SU-DHL-6 (cell line): ENCODE data around the gene SLC39A11.

Experiments
- H2AFZ ChIP-seq: fragments of 200-600 bp; sonication (generic); 2 replicates; pipeline ENCODE4 v1.6.1; 2014; ENCODE audit warnings: low read depth, mild to moderate bottlenecking, moderate library complexity, mixed read lengths, antibody characterized with exemption, low read length; ENCODE audit not compliant: severe bottlenecking
- H3F3A ChIP-seq: fragments of 200-600 bp; shearing (Covaris generic); 2 replicates; pipeline ENCODE4 v1.6.0; 2016; ENCODE audit warnings: antibody characterized with exemption, mild to moderate bottlenecking; ENCODE audit not compliant: insufficient read depth
- H3K27ac ChIP-seq: fragments of 200-600 bp; sonication (generic); 2 replicates; pipeline ENCODE4 v1.5.1; 2016; ENCODE audit warnings: low read depth, mild to moderate bottlenecking, low read length, moderate library complexity, mixed read lengths
- H3K27me3 ChIP-seq: fragments of 200-600 bp; sonication (generic), shearing (Covaris generic); 2 replicates; pipeline ENCODE4 v1.6.0; 2014; ENCODE audit warnings: mild to moderate bottlenecking, low read length
- H3K36me3 ChIP-seq: fragments of 200-600 bp; sonication (generic); 2 replicates; pipeline ENCODE4 v1.6.1; 2014; ENCODE audit warnings: mild to moderate bottlenecking, low read length, mixed read lengths
- H3K4me2 ChIP-seq: fragments of 300-600, 200-600 bp; shearing (Covaris generic), sonication (generic); 2 replicates; pipeline ENCODE4 v1.6.0; 2014; ENCODE audit warnings: low read length, low read depth, mild to moderate bottlenecking; ENCODE audit not compliant: poor library complexity, severe bottlenecking
- H3K4me3 ChIP-seq: fragments of 200-600 bp; sonication (generic); 2 replicates; pipeline ENCODE4 v1.5.1; 2014; ENCODE audit warnings: antibody characterized with exemption, low read length, mild to moderate bottlenecking, mixed read lengths; ENCODE audit not compliant: insufficient read depth, poor library complexity, severe bottlenecking
- H3K79me2 ChIP-seq: fragments of 200-600 bp; sonication (generic); 2 replicates; pipeline ENCODE4 v1.6.1; 2014; ENCODE audit warnings: mild to moderate bottlenecking, low read length, moderate library complexity; ENCODE audit not compliant: insufficient read depth
- H3K9ac ChIP-seq: fragments of 200-600 bp; sonication (generic); 2 replicates; pipeline ENCODE4 v1.7.0; 2014; ENCODE audit warnings: mild to moderate bottlenecking, low read length
- H3K9me2 ChIP-seq: fragments of 200-600 bp; sonication (generic); replicated peaks from 2 replicates; pipeline ENCODE4 v1.6.1; 2014; ENCODE audit warnings: low read length; ENCODE audit not compliant: insufficient read depth
- H3K9me3 ChIP-seq: fragments of 200-600 bp; sonication (generic); 2 replicates; pipeline ENCODE4 v1.6.1; 2014; ENCODE audit warnings: low read length, mixed read lengths; ENCODE audit not compliant: insufficient read depth
- H4K20me1 ChIP-seq: fragments of 200-600 bp; sonication (generic); 2 replicates; pipeline ENCODE4 v1.6.1; 2014; ENCODE audit warnings: low read depth, mild to moderate bottlenecking, antibody characterized with exemption, low read length, moderate library complexity, mixed read lengths
- CTCF ChIP-seq: fragments of 200-600 bp; sonication (generic); IDR thresholded peaks from one replicate; pipeline ENCODE4 v1.5.1; 2017; ENCODE audit warnings: antibody characterized with exemption, mild to moderate bottlenecking, low read length, moderate library complexity; ENCODE audit not compliant: insufficient read depth, poor library complexity, severe bottlenecking
- EZH2phosphoT487 ChIP-seq: fragments of 200-600 bp; sonication (generic), shearing (Covaris generic); conservative IDR thresholded peaks from 2 replicates; pipeline ENCODE4 v1.6.1; 2018; ENCODE audit warnings: mild to moderate bottlenecking, antibody characterized with exemption, low read length, moderate library complexity, mixed read lengths

SLC39A11 gene

GRCh38 chr17:73067075-73067474, 25.4 kb downstream of the SLC39A11 start:
- Histone ChIP-seq H3K9ac (no peak overlapping the region), H2AFZ (no peak overlapping the region), H3K36me3 (no peaks in the 10 kb centered on the region), H3K27ac (no peak overlapping the region), H3K4me3 (no peak overlapping the region), H4K20me1 (no peaks in the 10 kb centered on the region), H3K9me2 (no peaks in the 10 kb centered on the region), H3K27me3 (no peaks in the 10 kb centered on the region), H3F3A (no peaks in the 10 kb centered on the region), H3K79me2 (no peaks in the 10 kb centered on the region; the same call in 1 of the 2 replicates), H3K9me3 (no peaks in the 10 kb centered on the region), H3K4me2 (no peak overlapping the region)
- TF ChIP-seq CTCF (no peak), EZH2phosphoT487 (no peak)

GRCh38 chr17:73066148-73066884, 26.2 kb downstream of the SLC39A11 start:
- Histone ChIP-seq H3K9me2 (no peaks in the 10 kb centered on the region), H3K79me2 (no peaks in the 10 kb centered on the region; the same call in 1 of the 2 replicates), H3K4me2 (no peak overlapping the region), H3K9me3 (no peaks in the 10 kb centered on the region), H3F3A (no peaks in the 10 kb centered on the region), H3K9ac (no peak overlapping the region), H3K27ac (no peak overlapping the region), H3K36me3 (no peaks in the 10 kb centered on the region), H3K27me3 (no peaks in the 10 kb centered on the region), H2AFZ (no peak overlapping the region), H3K4me3 (no peak overlapping the region), H4K20me1 (no peaks in the 10 kb centered on the region)
- no peak for TF ChIP-seq CTCF
- TF ChIP-seq EZH2phosphoT487, result no peak

DNA sequence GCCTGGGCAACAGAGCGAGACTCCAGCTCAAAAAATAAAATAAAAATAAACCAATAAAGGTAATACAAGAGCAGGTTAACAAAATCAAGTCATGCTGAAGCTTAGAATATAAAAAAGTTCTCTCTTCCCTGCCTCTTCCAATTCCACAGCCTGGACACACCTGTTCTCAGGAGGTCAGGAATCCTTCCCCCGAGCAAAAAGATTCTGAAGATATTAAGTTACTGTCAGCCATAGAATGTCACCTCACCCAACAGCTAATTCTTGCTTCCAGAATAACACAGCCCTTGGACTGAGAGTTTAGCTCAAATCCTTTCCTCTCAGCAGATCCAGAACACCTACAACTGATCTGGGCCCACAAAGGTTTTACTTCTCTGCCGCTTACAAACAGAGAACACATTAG, 27.1 kb downstream of the SLC39A11 start:
- Histone ChIP-seq H3K9me2 (no peaks in the 10 kb centered on the region), H4K20me1 (no peaks in the 10 kb centered on the region), H3K27ac (no peak overlapping the region), H3K36me3 (no peaks in the 10 kb centered on the region), H3F3A (no peaks in the 10 kb centered on the region), H3K9ac (no peak overlapping the region), H3K9me3 (no peaks in the 10 kb centered on the region), H3K79me2 (no peaks in the 10 kb centered on the region; the same call in 1 of the 2 replicates), H3K4me2 (no peak overlapping the region), H3K27me3 (no peaks in the 10 kb centered on the region), H3K4me3 (no peak overlapping the region), H2AFZ (no peak overlapping the region)
- TF ChIP-seq CTCF (no peak), EZH2phosphoT487 (no peak)
